HG03460 (cell line): ENCODE data around the gene NXN.
"Not testable (repeated sequence)": the region's sequence is repeated elsewhere in the genome, so short reads cannot be mapped to it uniquely, and the experiment has no call there.

Source experiments
- ATAC-seq: cut with Tn5 transposase; IDR thresholded peaks from one replicate; pipeline ENCODE4 v1.9.1; 2021; ENCODE audit not compliant: unreplicated experiment

Gene NXN

GRCh38 chr17:1007310-1008007, 27.9 kb upstream of the NXN start:
- ATAC-seq: no peak

GRCh38 chr17:1006054-1006453, 26.5 kb upstream of the NXN start:
- ATAC-seq: no peak

- no peak for ATAC-seq
These were observed 25.9 kb upstream of the NXN start for GRCh38 chr17:1005361-1005946.

- no peak for ATAC-seq
These were observed 25.3 kb upstream of the NXN start for GRCh38 chr17:1004769-1005295.

GRCh38 chr17:1003972-1004768, 24.6 kb upstream of the NXN start:
- no peak for ATAC-seq

- ATAC-seq: no peak
These were observed 24.0 kb upstream of the NXN start for GRCh38 chr17:1003633-1003971.

GRCh38 chr17:1002771-1003555, 23.4 kb upstream of the NXN start:
- ATAC-seq: no peak

GRCh38 chr17:1002412-1002753, 22.8 kb upstream of the NXN start:
- no peak for ATAC-seq

GRCh38 chr17:1001640-1002411, 22.2 kb upstream of the NXN start:
- ATAC-seq: no peak

- ATAC-seq: no peak
These were observed 21.3 kb upstream of the NXN start for GRCh38 chr17:1000597-1001461.

GRCh38 chr17:998111-998510, 18.5 kb upstream of the NXN start:
- ATAC-seq: no peak

GRCh38 chr17:996554-997344, 17.2 kb upstream of the NXN start, which contains the start of gene TIMM22:
TSS of gene TIMM22 (plus strand) at chr17:997129. CDS start at chr17:997143, 14 bp downstream.
- ATAC-seq: peak; percentile 88

GRCh38 chr17:995324-995723, 15.7 kb upstream of the NXN start:
- not testable (repeated sequence) for ATAC-seq

- no peak for ATAC-seq
These were observed 13.4 kb upstream of the NXN start for GRCh38 chr17:992933-993332.

- ATAC-seq: no peak
These were observed 9.0 kb upstream of the NXN start for GRCh38 chr17:988561-988960.

- ATAC-seq: no peak
These were observed 8.4 kb upstream of the NXN start for GRCh38 chr17:987931-988330.

- no peak for ATAC-seq
These were observed 6.8 kb upstream of the NXN start for GRCh38 chr17:986322-986929.

GRCh38 chr17:983921-984320, 4.3 kb upstream of the NXN start:
- ATAC-seq: no peak
